Activated T-helper 17 cell treated with anti-CD3 and anti-CD28 coated beads, Interleukin-2, amount 50 U/mL, for 72 hours (primary cell): ENCODE results near the gene RPLP2. TPM values are rescaled to one million over a fixed set of nuclear protein-coding genes. Genes with fewer than 3 reads are reported as not detected.
A peak's percentile ranks its signal among the peaks of the same experiment; 100 is the strongest.

Experiments used
- ATAC-seq: fragments of 150-1000 bp; cut with Tn5 transposase; replicated peaks from 2 replicates; pipeline ENCODE4 v1.10.0; 2021; ENCODE audit warnings: mild to moderate bottlenecking, moderate library complexity
- H3K27ac Mint-ChIP-seq: one replicate; pipeline ENCODE4 v1.8.0; 2022; ENCODE audit warnings: mixed read lengths
- H3K27me3 Mint-ChIP-seq: one replicate; pipeline ENCODE4 v1.8.0; 2022; ENCODE audit warnings: mixed read lengths
- H3K36me3 Mint-ChIP-seq: one replicate; pipeline ENCODE4 v1.8.0; 2022; ENCODE audit warnings: low read depth, mild to moderate bottlenecking, mixed read lengths
- H3K4me1 Mint-ChIP-seq: one replicate; pipeline ENCODE4 v1.8.0; 2022; ENCODE audit warnings: mixed read lengths
- H3K4me3 Mint-ChIP-seq: one replicate; pipeline ENCODE4 v1.8.0; 2022; ENCODE audit warnings: mild to moderate bottlenecking, mixed read lengths
- H3K9me3 Mint-ChIP-seq: one replicate; pipeline ENCODE4 v1.8.0; 2022; ENCODE audit warnings: mixed read lengths
- total RNA-seq, 2 donors: library from RNA; stranded (reverse); gene quantifications; one replicate each; pipeline ENCODE4 v1.2.3, GENCODE V29; 2022

The RPLP2 gene
- total RNA-seq, 2 donors from 2014 or later: 2,744 to 3,086 TPM

- peaks cover 16% of the 10 kb centered on the region for H3K36me3 Mint-ChIP-seq
- no peak for ATAC-seq
- H3K4me3 Mint-ChIP-seq: no peak overlapping the region
- H3K4me1 Mint-ChIP-seq: no peaks in the 10 kb centered on the region
- H3K27me3 Mint-ChIP-seq: no peaks in the 10 kb centered on the region
- no peaks in the 10 kb centered on the region for H3K9me3 Mint-ChIP-seq
- H3K27ac Mint-ChIP-seq: no peak overlapping the region
Measured at GRCh38 chr11:779955-780532, 29.7 kb upstream of the RPLP2 start.

GRCh38 chr11:782264-783174, 27.2 kb upstream of the RPLP2 start:
- Mint-ChIP-seq H3K27ac (no peak overlapping the region), H3K9me3 (no peaks in the 10 kb centered on the region), H3K27me3 (no peaks in the 10 kb centered on the region), H3K4me1 (no peaks in the 10 kb centered on the region), H3K36me3 (peaks cover 6% of the 10 kb centered on the region), H3K4me3 (no peak overlapping the region)
- ATAC-seq: no peak

GRCh38 chr11:783581-784015, 26.2 kb upstream of the RPLP2 start:
- no peaks in the 10 kb centered on the region for H3K4me1 Mint-ChIP-seq
- no peaks in the 10 kb centered on the region for H3K9me3 Mint-ChIP-seq
- no peak overlapping the region for H3K27ac Mint-ChIP-seq
- no peak overlapping the region for H3K4me3 Mint-ChIP-seq
- no peaks in the 10 kb centered on the region for H3K27me3 Mint-ChIP-seq
- H3K36me3 Mint-ChIP-seq: peaks cover 6% of the 10 kb centered on the region
- peak; percentile 75 for ATAC-seq

GRCh38 chr11:786235-787083, 23.3 kb upstream of the RPLP2 start:
- no peaks in the 10 kb centered on the region for H3K9me3 Mint-ChIP-seq
- ATAC-seq: no peak
- H3K36me3 Mint-ChIP-seq: peaks cover 11% of the 10 kb centered on the region
- peak overlapping the region; percentile 64 for H3K27ac Mint-ChIP-seq
- no peak overlapping the region for H3K4me3 Mint-ChIP-seq
- H3K27me3 Mint-ChIP-seq: no peaks in the 10 kb centered on the region
- H3K4me1 Mint-ChIP-seq: no peaks in the 10 kb centered on the region

- no peak for ATAC-seq
- Mint-ChIP-seq H3K36me3 (peaks cover 12% of the 10 kb centered on the region), H3K27me3 (no peaks in the 10 kb centered on the region), H3K4me3 (no peak overlapping the region), H3K9me3 (no peaks in the 10 kb centered on the region), H3K27ac (no peak overlapping the region), H3K4me1 (no peaks in the 10 kb centered on the region)
Measured at GRCh38 chr11:787084-787675, 22.6 kb upstream of the RPLP2 start.

- ATAC-seq: no peak
- Mint-ChIP-seq H3K4me1 (no peaks in the 10 kb centered on the region), H3K9me3 (no peaks in the 10 kb centered on the region), H3K27me3 (no peaks in the 10 kb centered on the region), H3K36me3 (peaks cover 12% of the 10 kb centered on the region), H3K4me3 (no peak overlapping the region), H3K27ac (no peak overlapping the region)
Measured at GRCh38 chr11:788009-788640, 21.6 kb upstream of the RPLP2 start.

- Mint-ChIP-seq H3K4me1 (no peaks in the 10 kb centered on the region), H3K27ac (no peak overlapping the region), H3K27me3 (no peaks in the 10 kb centered on the region), H3K36me3 (peaks cover 17% of the 10 kb centered on the region), H3K4me3 (no peak overlapping the region), H3K9me3 (no peaks in the 10 kb centered on the region)
- ATAC-seq: peak; percentile 8
Measured at GRCh38 chr11:788953-789940, 20.5 kb upstream of the RPLP2 start.

GRCh38 chr11:789943-790342, 19.8 kb upstream of the RPLP2 start, which contains the start of gene CEND1:
TSS of gene CEND1 (minus strand) at chr11:790090. CDS start at chr11:788576, 1,514 bp downstream.
- ATAC-seq: peak; percentile 75
- no peak within 1 kb of the TSS for H3K27ac Mint-ChIP-seq
- no peak within 1 kb of the TSS for H3K4me3 Mint-ChIP-seq
- no peaks in the 10 kb centered on the region for H3K27me3 Mint-ChIP-seq
- H3K9me3 Mint-ChIP-seq: no peaks in the 10 kb centered on the region
- no peaks in the 10 kb centered on the region for H3K4me1 Mint-ChIP-seq
- H3K36me3 Mint-ChIP-seq: peaks cover 18% of the 10 kb centered on the region

GRCh38 chr11:790721-791564, 18.8 kb upstream of the RPLP2 start:
- no peaks in the 10 kb centered on the region for H3K27me3 Mint-ChIP-seq
- H3K36me3 Mint-ChIP-seq: peaks cover 21% of the 10 kb centered on the region
- no peaks in the 10 kb centered on the region for H3K4me1 Mint-ChIP-seq
- H3K27ac Mint-ChIP-seq: no peak overlapping the region
- no peak for ATAC-seq
- H3K9me3 Mint-ChIP-seq: no peaks in the 10 kb centered on the region
- H3K4me3 Mint-ChIP-seq: no peak overlapping the region

- Mint-ChIP-seq H3K27me3 (no peaks in the 10 kb centered on the region), H3K9me3 (no peaks in the 10 kb centered on the region), H3K36me3 (peaks cover 25% of the 10 kb centered on the region), H3K27ac (no peak overlapping the region), H3K4me1 (peaks cover 4% of the 10 kb centered on the region), H3K4me3 (no peak overlapping the region)
- ATAC-seq: no peak
Measured at GRCh38 chr11:791658-792534, 17.9 kb upstream of the RPLP2 start.

- no peaks in the 10 kb centered on the region for H3K9me3 Mint-ChIP-seq
- H3K4me3 Mint-ChIP-seq: no peak overlapping the region
- no peak overlapping the region for H3K27ac Mint-ChIP-seq
- peaks cover 4% of the 10 kb centered on the region for H3K4me1 Mint-ChIP-seq
- ATAC-seq: no peak
- no peaks in the 10 kb centered on the region for H3K27me3 Mint-ChIP-seq
- peaks cover 25% of the 10 kb centered on the region for H3K36me3 Mint-ChIP-seq
Measured at GRCh38 chr11:792535-792821, 17.3 kb upstream of the RPLP2 start.

GRCh38 chr11:792873-793272, 16.9 kb upstream of the RPLP2 start:
- ATAC-seq: no peak
- Mint-ChIP-seq H3K9me3 (no peaks in the 10 kb centered on the region), H3K27ac (no peak overlapping the region), H3K4me3 (no peak overlapping the region), H3K4me1 (peaks cover 4% of the 10 kb centered on the region), H3K36me3 (peaks cover 25% of the 10 kb centered on the region), H3K27me3 (no peaks in the 10 kb centered on the region)
